Mucosa of descending colon (tissue), 3 donors: ENCODE measurements around the gene AKAP7. TPM values are rescaled to one million over a fixed set of nuclear protein-coding genes. Genes with fewer than 3 reads are reported as not detected.

Experiments used
- ATAC-seq: fragments of 200-7000 bp; cut with Tn5 transposase; one replicate; pipeline ENCODE4 v1.9.1; 2020; ENCODE audit warnings: mild to moderate bottlenecking, moderate library complexity
- DNase-seq, 3 donors: peaks; one replicate each; pipeline ENCODE4 v3.0.0-alpha.2; 2020
- H3K36me3 ChIP-seq: fragments of 200-600 bp; one replicate; pipeline ENCODE4 v1.8.0; 2021; ENCODE audit warnings: low read depth, mild to moderate bottlenecking
- H3K4me1 ChIP-seq: fragments of 200-600 bp; one replicate; pipeline ENCODE4 v1.8.0; 2021; ENCODE audit warnings: low read depth, mild to moderate bottlenecking
- H3K4me3 ChIP-seq: fragments of 200-600 bp; one replicate; pipeline ENCODE4 v1.8.0; 2021; ENCODE audit warnings: mild to moderate bottlenecking
- H3K9me3 ChIP-seq: fragments of 200-600 bp; one replicate; pipeline ENCODE4 v1.8.0; 2021; ENCODE audit warnings: mild to moderate bottlenecking
- intact Hi-C, 2 donors: fragments of 100-400 bp; cut with DNase I in 1 of 2; cut with micrococcal nuclease in 1 of 2; formaldehyde crosslinking; loops; one replicate each; pipeline versions ENCODE4 v1.11.0 to v1.11.1; 2022; cut with DNase I, micrococcal nuclease
- total RNA-seq, 3 donors: library from RNA; stranded (reverse); fragmentation: NEBNext Ultra II Directional in 2 of 3; extraction: Animal tissue kit (Norgen Biotek cat#: 25700) in 2 of 3; gene quantifications; one replicate each; pipeline versions ENCODE4 v1.2.1 to v1.2.4, GENCODE V29; 2021 to 2023
- TF ChIP-seq, protein P1 (sequence below): fragments of 200-600 bp; IDR thresholded peaks from one replicate; pipeline ENCODE4 v1.8.0; 2022; ENCODE audit warnings: antibody characterized with exemption, mild to moderate bottlenecking
- donor health status: DM: no; HTN: no; CAD: no; lungs with moderate emphysema.
- donor health status: DM: no; HTN: no; CAD: no.
- donor health status: DM: no; HTN: yes; CAD: no.

Gene AKAP7
- total RNA-seq, 3 donors from 2014 or later, result 13.0 to 21.9 (median 15.3) TPM

DNA sequence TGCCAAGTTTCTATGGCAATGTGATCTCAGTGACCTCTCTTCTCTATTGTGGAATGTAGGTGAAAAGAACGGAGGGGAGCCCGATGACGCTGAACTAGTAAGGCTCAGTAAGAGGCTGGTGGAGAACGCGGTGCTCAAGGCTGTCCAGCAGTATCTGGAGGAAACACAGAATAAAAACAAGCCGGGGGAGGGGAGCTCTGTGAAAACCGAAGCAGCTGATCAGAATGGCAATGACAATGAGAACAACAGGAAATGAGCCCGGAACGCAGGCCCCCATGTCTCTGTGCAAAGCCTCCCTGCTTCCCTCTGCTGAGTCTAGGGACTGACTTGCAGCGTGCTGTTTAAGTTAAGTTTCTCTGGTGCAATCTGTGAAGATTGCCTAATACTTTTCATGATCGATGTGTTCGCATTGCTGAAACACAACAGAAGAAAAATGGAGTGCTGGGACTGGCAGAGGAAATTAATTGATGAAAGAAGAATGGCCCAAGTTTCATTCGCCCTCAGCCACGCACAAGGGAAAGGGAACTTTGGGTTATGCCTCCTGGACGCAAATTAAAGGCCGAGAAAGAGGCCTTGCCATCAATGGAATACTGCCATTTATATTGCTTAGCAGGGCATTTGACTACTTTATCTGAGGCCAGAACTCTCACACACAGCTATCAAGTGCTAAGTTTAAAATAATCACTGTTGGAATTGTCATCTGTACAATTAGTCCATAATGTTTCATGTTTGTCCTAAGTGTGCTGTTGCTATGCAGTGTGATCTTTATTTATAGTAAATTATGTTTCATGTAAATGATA is 146.4 kb downstream of the AKAP7 start:
- TF ChIP-seq, protein P1, sequence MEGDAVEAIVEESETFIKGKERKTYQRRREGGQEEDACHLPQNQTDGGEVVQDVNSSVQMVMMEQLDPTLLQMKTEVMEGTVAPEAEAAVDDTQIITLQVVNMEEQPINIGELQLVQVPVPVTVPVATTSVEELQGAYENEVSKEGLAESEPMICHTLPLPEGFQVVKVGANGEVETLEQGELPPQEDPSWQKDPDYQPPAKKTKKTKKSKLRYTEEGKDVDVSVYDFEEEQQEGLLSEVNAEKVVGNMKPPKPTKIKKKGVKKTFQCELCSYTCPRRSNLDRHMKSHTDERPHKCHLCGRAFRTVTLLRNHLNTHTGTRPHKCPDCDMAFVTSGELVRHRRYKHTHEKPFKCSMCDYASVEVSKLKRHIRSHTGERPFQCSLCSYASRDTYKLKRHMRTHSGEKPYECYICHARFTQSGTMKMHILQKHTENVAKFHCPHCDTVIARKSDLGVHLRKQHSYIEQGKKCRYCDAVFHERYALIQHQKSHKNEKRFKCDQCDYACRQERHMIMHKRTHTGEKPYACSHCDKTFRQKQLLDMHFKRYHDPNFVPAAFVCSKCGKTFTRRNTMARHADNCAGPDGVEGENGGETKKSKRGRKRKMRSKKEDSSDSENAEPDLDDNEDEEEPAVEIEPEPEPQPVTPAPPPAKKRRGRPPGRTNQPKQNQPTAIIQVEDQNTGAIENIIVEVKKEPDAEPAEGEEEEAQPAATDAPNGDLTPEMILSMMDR, result no peak
- intact Hi-C loops, result no loop called here
- Histone ChIP-seq H3K36me3 (no peaks in the 10 kb centered on the region), H3K9me3 (no peaks in the 10 kb centered on the region), H3K4me1 (no peaks in the 10 kb centered on the region), H3K4me3 (no peak overlapping the region)
- ATAC-seq (peak; percentile 89), DNase-seq (peak; percentile 31 to 67 (median 51))

DNA sequence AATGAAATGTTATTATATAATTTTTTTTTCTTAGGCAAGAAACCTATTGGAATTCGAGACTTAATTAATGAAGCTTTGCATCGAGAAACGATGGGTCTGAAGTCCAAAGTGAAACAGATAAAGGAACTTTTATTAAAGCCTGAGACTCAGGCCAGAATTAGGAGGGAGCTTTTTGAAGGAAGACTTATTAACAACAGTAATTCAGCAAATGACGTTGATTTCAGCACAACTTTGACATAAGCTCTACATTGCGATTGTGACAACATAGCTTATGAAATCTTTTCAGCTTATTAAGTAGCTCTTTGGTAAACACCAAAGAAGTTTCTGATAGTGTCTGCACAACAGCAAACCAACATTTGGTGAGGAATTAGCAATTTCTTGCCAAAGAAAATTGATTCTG is 147.1 kb downstream of the AKAP7 start:
- H3K36me3 ChIP-seq, result no peaks in the 10 kb centered on the region
- no peaks in the 10 kb centered on the region for H3K4me1 ChIP-seq
- TF ChIP-seq, protein P1, result no peak
- DNase-seq (no peak), ATAC-seq (no peak)
- intact Hi-C loops, result no loop called here
- no peak overlapping the region for H3K4me3 ChIP-seq
- H3K9me3 ChIP-seq, result no peaks in the 10 kb centered on the region

DNA sequence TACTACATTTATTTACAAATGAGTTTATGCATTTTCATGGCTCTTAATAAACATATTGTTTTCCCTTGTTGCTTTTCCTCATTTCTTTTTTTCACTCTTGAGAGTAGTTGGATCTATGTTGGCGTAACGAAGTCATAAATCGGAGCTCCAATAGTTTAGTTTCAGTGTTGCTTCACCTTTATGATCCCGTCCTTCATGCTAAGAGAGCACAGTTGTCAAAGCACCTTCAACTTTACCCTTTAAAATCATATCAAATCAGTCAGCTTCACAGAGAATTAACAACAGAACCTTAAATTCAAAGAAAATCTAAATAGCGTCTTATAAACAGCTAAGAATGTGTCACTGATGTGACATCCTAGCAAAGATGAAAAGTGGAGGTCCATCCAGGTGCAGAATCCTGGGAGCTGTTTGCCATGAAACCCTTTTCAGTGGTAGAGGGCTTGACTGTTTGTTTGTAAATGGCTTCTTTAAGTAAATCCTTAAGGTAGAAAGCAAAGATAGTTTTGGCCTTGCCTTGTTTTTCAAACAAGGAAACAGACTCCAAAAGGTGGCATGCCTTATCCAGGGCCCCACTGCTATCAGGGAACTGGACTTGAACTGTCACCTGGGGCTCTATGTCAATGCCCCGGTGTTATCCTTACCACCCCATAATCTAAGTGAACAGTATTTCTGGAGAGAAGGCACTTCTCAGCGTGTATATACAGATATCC is 148.4 kb downstream of the AKAP7 start:
- DNase-seq (no peak), ATAC-seq (no peak)
- H3K4me1 ChIP-seq, result no peaks in the 10 kb centered on the region
- H3K4me3 ChIP-seq, result no peak overlapping the region
- no peaks in the 10 kb centered on the region for H3K36me3 ChIP-seq
- H3K9me3 ChIP-seq, result no peaks in the 10 kb centered on the region
- intact Hi-C loops, result no loop called here
- TF ChIP-seq, protein P1, result no peak

DNA sequence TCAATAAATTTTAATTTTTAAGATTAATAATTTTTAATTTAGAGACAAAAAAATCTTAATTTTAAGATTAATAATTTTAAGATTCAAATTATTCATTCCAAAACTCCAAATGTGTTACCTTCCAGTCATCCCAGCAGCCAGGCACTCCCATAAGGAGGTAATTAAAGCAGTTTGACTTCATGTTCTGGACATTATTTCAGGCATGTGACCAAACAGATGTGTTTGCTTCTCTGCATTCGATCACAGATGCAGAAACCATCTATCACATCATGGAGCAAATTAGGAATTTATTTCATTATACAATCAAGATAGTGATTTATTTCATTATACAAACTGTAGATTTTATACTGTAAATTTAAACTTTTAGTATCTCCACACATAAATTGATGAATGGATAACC is 150.3 kb downstream of the AKAP7 start:
- TF ChIP-seq, protein P1, result no peak
- H3K4me1 ChIP-seq, result no peaks in the 10 kb centered on the region
- ATAC-seq, result no peak
- no peaks in the 10 kb centered on the region for H3K36me3 ChIP-seq
- no peak overlapping the region for H3K4me3 ChIP-seq
- H3K9me3 ChIP-seq, result no peaks in the 10 kb centered on the region
- DNase-seq, result no peak
- intact Hi-C loops, result no loop called here

DNA sequence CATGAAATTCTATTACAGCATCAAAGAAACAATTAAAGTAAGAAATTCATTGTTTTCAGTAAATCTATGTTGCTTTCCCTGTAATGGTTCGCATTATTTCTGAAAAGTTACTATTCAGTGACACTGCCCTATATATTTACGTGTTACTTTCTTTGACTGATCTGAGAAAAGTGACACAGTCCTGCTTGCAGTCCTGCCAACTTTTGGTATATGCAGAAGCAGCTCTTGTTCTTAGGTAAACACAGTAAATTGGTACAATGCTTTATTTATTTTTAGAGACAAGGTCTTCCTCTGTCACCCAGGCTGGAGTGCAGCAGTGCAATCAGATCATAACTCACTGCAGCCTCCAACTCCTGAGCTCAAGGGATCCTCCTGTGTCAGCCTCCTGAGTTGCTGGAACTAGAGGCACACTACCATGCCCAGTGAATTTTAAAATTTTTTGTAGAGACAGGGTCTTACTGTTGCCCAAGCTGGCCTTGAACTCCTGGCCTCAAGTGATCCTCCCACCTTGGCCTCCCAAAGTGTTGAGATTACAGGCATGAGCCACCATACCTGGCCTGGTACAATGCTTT is 151.3 kb downstream of the AKAP7 start:
- Histone ChIP-seq H3K4me1 (no peaks in the 10 kb centered on the region), H3K4me3 (no peak overlapping the region), H3K9me3 (no peaks in the 10 kb centered on the region), H3K36me3 (no peaks in the 10 kb centered on the region)
- ATAC-seq, result no peak
- TF ChIP-seq, protein P1, result no peak
- intact Hi-C loops, result no loop called here
- DNase-seq, result no peak
